K562 (cell line): ENCODE data around the gene DPEP1. TPM values are rescaled to one million over a fixed set of nuclear protein-coding genes. Genes with fewer than 3 reads are reported as not detected.

Experiments
- ATAC-seq: fragments of 200-7000 bp; cut with Tn5 transposase; 3 replicates; pipeline ENCODE4 v1.9.1; 2020; ENCODE audit warnings: moderate library complexity
- BruUV-seq: library from RNA; stranded (reverse); fragments of 400-500 nt; replicated peaks from 2 replicates; lab custom pipeline; 2021; lab: Mats Ljungman, UMichigan
- CTCF ChIA-PET: fragments of 300-600 bp; formaldehyde crosslinking; extraction: SDS; loops from one replicate; lab custom pipeline; 2021; ENCODE audit warnings: low intra/inter-chr PET ratio; lab: Yijun Ruan, JAX
- POLR2A ChIA-PET: fragments of 300-600, 350-650 bp; sonication (Branson Sonifier 250); formaldehyde crosslinking; extraction: SDS; loops from one replicate; lab custom pipeline; 2021; ENCODE audit warnings: antibody characterized with exemption, inconsistent platforms; lab: Yijun Ruan, JAX
- DNase-seq, 4 experiments: peaks; one replicate each; pipeline versions ENCODE4 v3.0.0 to v3.0.0-alpha.2; 2011 to 2018; ENCODE audit warnings: low spot score in 3 of 4, mixed read lengths in 3 of 4; ENCODE audit errors: extremely low read depth in 1 of 4
- FAIRE-seq: peaks from 2 replicates; lab custom pipeline; 2011; peaks lifted over from hg19 to GRCh38; lab: Jason Lieb, UNC
- H2AFZ ChIP-seq: 2 replicates; pipeline ENCODE4 v1.6.0; 2011; ENCODE audit warnings: low read depth, low read length, control low read depth, inconsistent platforms
- H3K27ac ChIP-seq: fragments of 200-600 bp; 3 replicates; pipeline ENCODE4 v1.8.0; 2011; ENCODE audit warnings: low read depth, mild to moderate bottlenecking, control low read depth, inconsistent platforms, low read length, moderate library complexity, mixed read lengths; ENCODE audit errors: extremely low read depth
- H3K27me3 ChIP-seq, 2 experiments: fragments of 300-600 bp in 1 of 2; 2 replicates in 1 of 2; 3 replicates in 1 of 2; pipeline versions ENCODE4 v1.6.0 to v1.8.0; 2011; ENCODE audit warnings: inconsistent platforms in 2 of 2, low read length in 2 of 2, mild to moderate bottlenecking in 1 of 2, mixed read lengths in 1 of 2, moderate library complexity in 1 of 2; ENCODE audit not compliant: control insufficient read depth in 2 of 2, insufficient read depth in 2 of 2
- H3K36me3 ChIP-seq: fragments of 300-600 bp; 3 replicates; pipeline ENCODE4 v1.8.0; 2011; ENCODE audit warnings: mild to moderate bottlenecking, low read length, inconsistent platforms; ENCODE audit not compliant: control insufficient read depth, insufficient read depth
- H3K4me1 ChIP-seq, 2 experiments: fragments of 200-600 bp in 1 of 2; replicated peaks in 1 of 2; 2 replicates in 1 of 2; 3 replicates in 1 of 2; pipeline versions ENCODE4 v1.5.1 to v1.8.0; 2011; ENCODE audit warnings: inconsistent platforms in 2 of 2, low read length in 2 of 2, mild to moderate bottlenecking in 1 of 2, mixed read lengths in 1 of 2, moderate library complexity in 1 of 2; ENCODE audit not compliant: control insufficient read depth in 2 of 2, insufficient read depth in 2 of 2
- H3K4me2 ChIP-seq: 2 replicates; pipeline ENCODE4 v1.6.1; 2011; ENCODE audit warnings: low read length, control low read depth, inconsistent platforms, mixed read lengths; ENCODE audit not compliant: insufficient read depth
- H3K4me3 ChIP-seq: fragments of 200-600 bp; sonication (generic), shearing (Covaris generic); 2 replicates; pipeline ENCODE4 v1.5.1; 2016; ENCODE audit warnings: control low read depth, inconsistent platforms
- H3K79me2 ChIP-seq: fragments of 200-600 bp; 3 replicates; pipeline ENCODE4 v1.8.0; 2011; ENCODE audit warnings: low read length, inconsistent platforms; ENCODE audit not compliant: control insufficient read depth, insufficient read depth
- H3K9ac ChIP-seq, 2 experiments: 2 replicates each; pipeline versions ENCODE4 v1.6.0 to v1.6.1; 2011; ENCODE audit warnings: low read depth in 2 of 2, low read length in 2 of 2, control low read depth in 1 of 2, inconsistent platforms in 1 of 2, mild to moderate bottlenecking in 1 of 2, mixed read lengths in 1 of 2; ENCODE audit not compliant: insufficient read depth in 1 of 2
- H3K9me1 ChIP-seq: one replicate; pipeline ENCODE4 v1.6.0; 2011; ENCODE audit warnings: inconsistent platforms, mild to moderate bottlenecking, low read length, moderate library complexity; ENCODE audit not compliant: control insufficient read depth, insufficient read depth
- H3K9me3 ChIP-seq: replicated peaks from 2 replicates; pipeline ENCODE4 v1.5.1; 2011; ENCODE audit warnings: low read depth, low read length, inconsistent platforms; ENCODE audit not compliant: control insufficient read depth, insufficient read depth
- H4K20me1 ChIP-seq: replicated peaks from 2 replicates; pipeline ENCODE4 v1.6.1; 2011; ENCODE audit warnings: low read length, inconsistent platforms, mixed read lengths; ENCODE audit not compliant: control insufficient read depth, insufficient read depth
- ESRRA ChIP-seq: fragments of 450-650 bp; IDR thresholded peaks from 2 replicates; pipeline ENCODE4 v1.6.1; 2014; ENCODE audit warnings: low read depth, mild to moderate bottlenecking, moderate library complexity, borderline replicate concordance
- POLR2G ChIP-seq: fragments of 200-400 bp; formaldehyde crosslinking; IDR thresholded peaks from 2 replicates; pipeline ENCODE4 v1.6.1; 2017; ENCODE audit warnings: low read depth, mild to moderate bottlenecking, antibody characterized with exemption, low read length, moderate library complexity
- WGBS: fragments of 100-300 bp; shearing (Covaris generic); methylation state at CpG from one replicate; pipeline ENCODE4 v1.1.6; 2016; ENCODE audit warnings: low coverage, mixed read lengths; ENCODE audit not compliant: insufficient coverage; ENCODE audit errors: missing lambda C conversion rate; 5-methylcytosine and 5-hydroxymethylcytosine counted together
- in situ Hi-C: fragments of 300-500 bp; cut with MboI; formaldehyde crosslinking; loops from 4 replicates; pipeline ENCODE4 v1.15.0; 2018; ENCODE audit warnings: inconsistent platforms, mixed read lengths
- intact Hi-C: fragments of 100-400 bp; cut with micrococcal nuclease; formaldehyde crosslinking; loops from 2 replicates; pipeline ENCODE4 v1.14.2; 2022
- polyA plus RNA-seq, 8 experiments: library from polyadenylated mRNA; depleted of rRNA in 4 of 8; stranded (reverse) in 5 of 8; unstranded in 3 of 8; fragments of >200 nt; fragmentation: Nextera tagmentation in 2 of 8; fragmentation: Illumina TruSeq in 1 of 8; extraction: Ambion mirVana in 2 of 8; extraction: Trizol in 1 of 8; gene quantifications; 2 replicates each; pipeline versions ENCODE4 v1.2.1 to v1.2.3, GENCODE V29; 2011 to 2014; ENCODE audit warnings: inconsistent platforms in 1 of 8, missing spikeins in 1 of 8
- total RNA-seq, 7 experiments: library from RNA; depleted of rRNA in 6 of 7; stranded (reverse); fragments of >200 nt in 6 of 7; fragmentation: Illumina TruSeq in 2 of 7; extraction: Trizol in 2 of 7; gene quantifications; 2 replicates each; pipeline versions ENCODE4 v1.2.1 to v1.2.3, GENCODE V29; 2011 to 2021; ENCODE audit warnings: low replicate concordance in 1 of 7
- TF ChIP-seq, protein P1 (sequence below): fragments of 250-450 bp; sonication (Bioruptor Pico); IDR thresholded peaks from 2 replicates; pipeline ENCODE4 v1.9.0; 2021; ENCODE audit warnings: mild to moderate bottlenecking, inconsistent platforms
- TF ChIP-seq, protein P2 (sequence below): sonication (generic); formaldehyde crosslinking; IDR thresholded peaks from 2 replicates; pipeline ENCODE4 v1.9.0; 2022; ENCODE audit warnings: mild to moderate bottlenecking, missing genetic modification reagents

DPEP1 gene
- total and polyA plus RNA-seq, 9 of the 15 experiments (the other 6 are each of a cell fraction or from before 2014, with no cell fraction given), result 0.14 to 0.31 (median 0.20) TPM; not detected in 6

DNA sequence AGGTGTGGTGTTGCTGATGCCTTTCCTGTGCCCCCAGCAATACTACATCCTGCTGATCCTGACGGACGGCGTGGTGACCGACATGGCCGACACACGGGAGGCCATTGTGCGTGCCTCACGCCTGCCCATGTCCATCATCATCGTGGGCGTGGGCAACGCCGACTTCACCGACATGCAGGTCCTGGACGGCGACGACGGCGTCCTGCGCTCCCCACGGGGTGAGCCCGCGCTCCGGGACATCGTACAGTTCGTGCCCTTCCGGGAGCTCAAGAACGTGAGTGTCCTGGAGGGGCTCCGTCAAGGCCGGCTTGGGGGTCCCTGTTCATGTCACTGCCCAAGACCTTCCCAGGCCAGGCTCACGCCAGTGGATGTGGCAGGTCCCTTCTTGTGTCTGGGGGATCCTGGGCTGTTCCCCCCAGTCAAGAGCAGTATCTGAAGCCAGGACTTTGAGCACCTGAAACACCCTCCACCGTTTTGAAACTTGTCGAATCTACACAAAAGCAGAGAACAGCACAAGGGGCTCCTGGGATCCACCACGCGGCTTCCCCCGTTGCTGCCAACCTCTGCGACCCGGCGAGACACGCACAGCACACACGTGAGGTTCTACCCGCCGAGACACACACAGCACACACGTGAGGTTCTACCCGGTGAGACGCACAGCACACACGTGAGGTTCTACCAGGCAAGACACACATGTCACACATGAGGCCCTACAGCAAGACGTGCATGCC lies 17.9 kb upstream of the DPEP1 start:
- H3K4me2 ChIP-seq, result no peak overlapping the region
- H3K9ac ChIP-seq, result no peak overlapping the region
- no peaks in the 10 kb centered on the region for H3K9me3 ChIP-seq
- intact Hi-C loops, result no loop called here
- no peak for ATAC-seq
- TF ChIP-seq, protein P1, sequence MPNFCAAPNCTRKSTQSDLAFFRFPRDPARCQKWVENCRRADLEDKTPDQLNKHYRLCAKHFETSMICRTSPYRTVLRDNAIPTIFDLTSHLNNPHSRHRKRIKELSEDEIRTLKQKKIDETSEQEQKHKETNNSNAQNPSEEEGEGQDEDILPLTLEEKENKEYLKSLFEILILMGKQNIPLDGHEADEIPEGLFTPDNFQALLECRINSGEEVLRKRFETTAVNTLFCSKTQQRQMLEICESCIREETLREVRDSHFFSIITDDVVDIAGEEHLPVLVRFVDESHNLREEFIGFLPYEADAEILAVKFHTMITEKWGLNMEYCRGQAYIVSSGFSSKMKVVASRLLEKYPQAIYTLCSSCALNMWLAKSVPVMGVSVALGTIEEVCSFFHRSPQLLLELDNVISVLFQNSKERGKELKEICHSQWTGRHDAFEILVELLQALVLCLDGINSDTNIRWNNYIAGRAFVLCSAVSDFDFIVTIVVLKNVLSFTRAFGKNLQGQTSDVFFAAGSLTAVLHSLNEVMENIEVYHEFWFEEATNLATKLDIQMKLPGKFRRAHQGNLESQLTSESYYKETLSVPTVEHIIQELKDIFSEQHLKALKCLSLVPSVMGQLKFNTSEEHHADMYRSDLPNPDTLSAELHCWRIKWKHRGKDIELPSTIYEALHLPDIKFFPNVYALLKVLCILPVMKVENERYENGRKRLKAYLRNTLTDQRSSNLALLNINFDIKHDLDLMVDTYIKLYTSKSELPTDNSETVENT (CRISPR knock-in tag), result no peak
- TF ChIP-seq POLR2G, result peak; percentile 46
- no peak for TF ChIP-seq ESRRA
- TF ChIP-seq, protein P2, sequence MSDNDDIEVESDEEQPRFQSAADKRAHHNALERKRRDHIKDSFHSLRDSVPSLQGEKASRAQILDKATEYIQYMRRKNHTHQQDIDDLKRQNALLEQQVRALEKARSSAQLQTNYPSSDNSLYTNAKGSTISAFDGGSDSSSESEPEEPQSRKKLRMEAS (CRISPR knock-in tag), result peak; percentile 25; the same call in 1 of the 2 replicates
- TF ChIP-seq, all 486 proteins: peak for 2
- no peak overlapping the region for H3K4me3 ChIP-seq
- in situ Hi-C loops, result loop anchor here (10.0 kb wide), 1 partner anchor 269 kb away; no protein-coding TSS in a partner anchor
- no peaks in the 10 kb centered on the region for H3K79me2 ChIP-seq
- 93% methylated on average over 42 of the region's 47 CpGs for WGBS
- BruUV-seq, result no TSS peak
- H3K36me3 ChIP-seq, result peaks cover 33% of the 10 kb centered on the region; the same call in 2 of the 3 replicates
- no peaks in the 10 kb centered on the region for H4K20me1 ChIP-seq
- H2AFZ ChIP-seq, result no peak overlapping the region
- no peaks in the 10 kb centered on the region for H3K9me1 ChIP-seq
- no peak for FAIRE-seq
- ChIA-PET POLR2A (interaction anchor here (0.5 kb wide), 1 partner anchor 90 kb away, joined by 3 read pairs; no protein-coding TSS in a partner anchor), CTCF (no interaction called here)
- H3K4me1 ChIP-seq, result peaks cover 0 to 52% of the 10 kb centered on the region in 2 experiments; a peak in 2 of 5 replicates
- no peaks in the 10 kb centered on the region for H3K27me3 ChIP-seq
- no peak for DNase-seq
- H3K27ac ChIP-seq, result no peak overlapping the region; the same call in 2 of the 3 replicates
